CD4-positive, alpha-beta T cell treated with Interferon alpha-2 for 1 hour (primary cell): ENCODE measurements around the gene ACOT8.
"Not testable (repeated sequence)": the region's sequence is repeated elsewhere in the genome, so short reads cannot be mapped to it uniquely, and the experiment has no call there.

Experiments used
- DNase-seq, 2 donors: peaks; one replicate each; pipeline ENCODE4 v3.0.0-alpha.2; 2020 to 2022

Gene ACOT8

DNA sequence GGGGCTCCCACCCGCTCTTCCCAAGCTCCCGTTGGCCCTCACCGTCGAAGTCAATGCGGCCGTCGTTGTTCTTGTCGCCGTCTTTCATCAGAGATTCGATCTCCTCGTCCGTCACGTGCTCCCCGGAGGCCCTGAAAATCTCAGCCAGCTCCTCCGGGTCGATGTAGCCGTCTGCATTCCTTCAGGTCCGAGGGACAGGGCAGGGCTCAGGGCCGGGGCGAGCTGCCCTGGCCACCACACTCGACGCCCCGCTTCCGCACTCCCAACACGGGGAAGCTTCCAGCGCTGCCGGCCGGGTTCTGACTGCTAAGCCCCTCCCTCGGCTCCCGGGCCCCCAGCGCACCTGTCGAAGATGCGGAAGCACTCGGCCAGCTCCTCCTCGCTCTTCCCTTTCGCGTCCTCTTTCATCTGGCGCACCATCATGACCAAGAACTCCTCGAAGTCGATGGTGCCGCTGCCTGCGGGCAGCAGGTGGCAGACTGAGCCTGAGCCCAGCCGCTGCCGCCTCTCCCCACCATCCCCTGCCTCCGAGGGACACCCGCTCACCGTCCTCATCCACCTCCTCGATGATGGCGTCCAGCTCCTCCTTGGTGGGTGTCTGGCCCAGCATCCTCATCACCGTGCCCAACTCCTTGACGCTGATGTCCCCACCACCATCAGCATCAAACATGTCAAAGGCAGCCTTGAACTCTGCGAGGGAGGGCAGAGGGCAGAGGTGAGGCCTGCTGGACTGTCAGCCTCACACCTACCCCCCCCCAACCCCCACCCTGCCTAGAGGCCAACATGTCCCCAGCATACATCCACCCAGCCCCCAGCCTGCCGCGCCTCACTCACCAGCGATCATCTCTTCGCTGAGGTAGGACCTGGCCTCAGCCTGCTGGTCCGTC is 33.0 kb downstream of the ACOT8 start:
- peak; percentile 48 to 59 for DNase-seq

- DNase-seq = no peak
Observed at GRCh38 chr20:45822857-45823256, 34.3 kb downstream of the ACOT8 start.

GRCh38 chr20:45821947-45822346 is 35.2 kb downstream of the ACOT8 start:
- DNase-seq = no peak

DNA sequence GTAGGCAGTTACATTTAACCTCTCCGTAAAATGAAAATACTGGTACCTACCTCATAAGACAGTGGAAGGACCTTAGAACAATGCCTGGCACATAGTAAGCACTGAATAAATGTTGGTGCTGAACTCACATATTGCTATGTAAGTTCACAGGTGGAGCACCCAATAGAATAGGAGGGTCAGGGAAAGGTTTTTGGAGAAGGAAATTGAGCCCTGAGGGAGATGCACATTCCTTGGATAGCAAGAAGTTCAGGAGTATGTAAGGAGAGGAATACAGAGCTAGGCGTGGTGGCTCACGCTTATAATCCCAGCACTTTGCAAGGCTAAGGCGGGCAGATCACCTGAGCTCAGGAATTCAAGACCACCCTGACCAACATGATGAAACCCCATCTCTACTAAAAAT is 37.7 kb downstream of the ACOT8 start:
- no peak for DNase-seq

- DNase-seq = no peak
Observed at GRCh38 chr20:45818239-45818638, 39.0 kb downstream of the ACOT8 start.

GRCh38 chr20:45817376-45818194 is 39.6 kb downstream of the ACOT8 start:
- DNase-seq = no peak

- DNase-seq = no peak
Observed at GRCh38 chr20:45816951-45817350, 40.2 kb downstream of the ACOT8 start.

DNA sequence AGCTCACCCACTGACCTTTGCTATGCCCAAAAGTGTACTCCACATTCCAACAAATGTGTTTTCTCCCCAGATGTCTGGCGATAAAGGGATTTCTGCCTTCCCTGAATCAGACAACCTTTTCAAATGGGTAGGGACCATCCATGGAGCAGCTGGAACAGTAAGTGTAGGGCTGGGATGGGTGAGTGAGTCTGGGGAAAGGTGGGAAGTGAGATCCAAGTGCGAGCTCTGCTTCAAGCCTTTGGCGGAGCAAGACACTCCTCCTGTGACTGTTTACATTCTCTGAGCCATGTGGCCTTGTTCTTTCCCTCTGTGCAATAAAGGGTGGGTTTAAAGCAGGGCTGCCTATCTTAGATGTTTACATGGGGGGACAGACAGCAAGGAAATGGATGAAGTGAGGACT is 42.9 kb downstream of the ACOT8 start:
- no peak for DNase-seq

GRCh38 chr20:45813489-45813888 is 43.7 kb downstream of the ACOT8 start:
- DNase-seq = no peak

- DNase-seq = no peak
Observed at GRCh38 chr20:45813006-45813340, 44.2 kb downstream of the ACOT8 start.

GRCh38 chr20:45812157-45813005 is 44.8 kb downstream of the ACOT8 start, which contains the start of gene UBE2C:
TSS of gene UBE2C (plus strand) at chr20:45812644. CDS start at chr20:45812696, 52 bp downstream.
- peak; percentile 95 to 97 for DNase-seq

GRCh38 chr20:45810191-45810970 is 46.8 kb downstream of the ACOT8 start:
- no peak for DNase-seq

DNA sequence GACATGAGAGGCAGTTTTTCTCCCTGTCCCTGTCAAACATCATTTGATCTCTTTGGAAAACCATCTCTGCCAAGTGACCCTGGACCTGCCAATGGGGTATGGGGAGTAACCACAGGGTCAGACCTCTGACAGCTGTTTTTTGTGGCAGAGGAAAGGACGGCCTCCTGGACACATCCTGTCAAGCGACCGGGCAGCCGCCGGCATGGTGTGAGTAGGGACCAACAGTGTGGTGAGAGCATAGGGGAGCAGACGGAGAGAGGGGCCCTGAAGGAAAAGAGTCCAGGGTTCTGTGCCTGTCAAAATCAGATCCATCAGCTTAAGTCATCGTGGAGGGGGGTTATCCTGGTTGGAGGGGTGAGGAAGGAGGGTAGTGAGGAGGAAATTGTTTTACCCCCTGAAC is 55.3 kb downstream of the ACOT8 start:
- no peak for DNase-seq

- peak; percentile 59 to 74 for DNase-seq
Observed at GRCh38 chr20:45798935-45799642, 58.1 kb downstream of the ACOT8 start.

DNA sequence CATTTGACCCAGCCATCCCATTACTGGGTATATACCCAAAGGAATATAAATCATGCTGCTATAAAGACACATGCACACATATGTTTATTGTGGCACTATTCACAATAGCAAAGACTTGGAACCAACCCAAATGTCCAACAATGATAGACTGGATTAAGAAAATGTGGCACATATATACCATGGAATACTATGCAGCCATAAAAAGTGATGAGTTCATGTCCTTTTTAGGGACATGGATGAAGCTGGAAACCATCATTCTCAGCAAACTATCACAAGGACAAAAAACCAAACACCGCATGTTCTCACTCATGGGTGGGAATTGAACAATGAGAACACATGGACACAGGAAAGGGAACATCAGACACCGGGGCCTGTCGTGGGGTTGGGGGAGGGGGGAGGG is 59.2 kb downstream of the ACOT8 start:
- not testable (repeated sequence) for DNase-seq

- not testable (repeated sequence) for DNase-seq
Observed at GRCh38 chr20:45797510-45797909, 59.7 kb downstream of the ACOT8 start.

DNA sequence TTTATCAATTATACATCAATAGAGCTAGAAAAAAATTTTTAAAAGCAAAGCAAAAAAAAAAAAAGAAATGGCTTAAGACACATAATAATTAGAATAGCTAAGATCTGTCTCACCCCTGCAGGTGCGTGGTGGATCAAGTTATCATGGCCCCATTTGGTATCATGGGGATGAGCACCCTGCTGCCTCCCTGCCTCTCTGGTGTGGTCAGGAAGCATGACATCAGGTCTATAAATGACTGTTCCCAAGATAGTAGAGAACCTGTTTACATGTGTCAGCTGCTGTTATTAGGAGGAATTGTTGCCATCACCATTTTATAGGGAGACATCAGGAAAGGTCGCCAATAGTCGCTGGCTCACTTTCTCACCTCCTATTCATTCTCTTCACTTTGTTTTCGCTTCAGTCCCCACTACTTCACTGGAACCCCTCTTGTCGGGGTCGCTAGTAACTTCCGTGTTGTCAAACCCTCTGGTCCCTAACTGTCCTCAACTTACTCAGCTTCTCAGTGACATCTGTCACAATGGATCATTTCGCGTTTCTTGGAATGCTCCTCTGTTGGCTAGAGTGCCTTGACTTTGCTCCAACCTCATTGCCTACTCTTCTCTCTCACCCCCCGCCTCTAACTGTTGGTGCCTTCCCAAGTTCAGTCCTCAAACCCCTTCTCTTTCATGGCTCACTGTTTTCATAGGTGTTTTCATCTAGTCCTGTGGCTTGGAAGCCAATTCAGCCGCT is 60.7 kb downstream of the ACOT8 start:
- DNase-seq = no peak

DNA sequence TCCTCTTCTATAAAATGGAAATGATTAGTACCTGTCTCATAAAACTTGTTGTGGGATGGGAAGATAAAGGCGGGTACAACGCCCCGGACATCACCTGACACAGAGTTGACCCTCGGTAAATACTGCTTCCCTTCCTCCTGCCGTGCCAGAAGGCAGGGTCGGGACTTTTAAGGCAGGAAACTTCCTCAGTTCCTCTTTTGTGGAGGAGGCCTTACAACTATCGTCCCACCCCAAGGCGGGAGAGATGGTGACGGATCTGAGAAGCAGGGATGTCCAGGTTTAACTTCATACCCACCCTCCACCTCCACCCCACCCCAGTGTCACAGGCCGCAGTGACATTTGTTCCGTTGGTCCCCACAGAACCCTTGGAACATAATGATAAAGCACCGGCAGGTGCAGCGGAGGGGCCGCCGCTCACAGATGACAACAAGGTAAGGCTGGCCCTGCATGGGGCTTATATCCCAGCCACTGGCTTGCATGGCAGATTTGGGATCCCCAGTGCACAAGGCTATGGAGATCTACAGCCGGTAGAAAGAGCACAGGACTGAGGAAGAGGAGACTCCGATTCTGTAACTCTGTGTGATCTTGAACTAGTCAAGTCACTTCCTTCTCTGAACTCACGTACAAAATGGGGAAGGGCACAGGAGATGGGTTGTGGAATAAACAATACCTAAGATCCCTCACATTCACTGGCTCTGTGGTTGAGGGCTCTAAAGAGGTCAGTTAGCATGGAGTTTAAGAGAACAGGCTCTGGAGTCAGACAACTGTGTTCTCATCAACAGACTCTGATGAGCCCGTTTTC is 64.7 kb downstream of the ACOT8 start:
- peak in 1 of 2 donors; percentile 21 for DNase-seq
